CD4-positive, CD25-positive, alpha-beta regulatory T cell (primary cell): ENCODE measurements around the gene ZP3. TPM values are rescaled to one million over a fixed set of nuclear protein-coding genes. Genes with fewer than 3 reads are reported as not detected.
"Not testable (repeated sequence)": the region's sequence is repeated elsewhere in the genome, so short reads cannot be mapped to it uniquely, and the experiment has no call there.

Source experiments
- ATAC-seq, 2 donors: fragments of 150-1000 bp; cut with Tn5 transposase; one replicate each; pipeline ENCODE4 v1.10.0; 2021; ENCODE audit warnings: low read depth in 2 of 2, moderate number of reproducible peaks in 2 of 2, moderate library complexity in 1 of 2
- DNase-seq, 3 donors: peaks; one replicate each; pipeline versions ENCODE4 v3.0.0 to v3.0.0-alpha.2; 2012 to 2022; ENCODE audit warnings: mixed read lengths in 1 of 3
- H3K27ac ChIP-seq: one replicate; pipeline ENCODE4 v1.7.0; 2013; ENCODE audit warnings: mild to moderate bottlenecking, low read length; ENCODE audit not compliant: insufficient read depth, poor library complexity, severe bottlenecking
- H3K27me3 ChIP-seq: one replicate; pipeline ENCODE4 v1.7.0; 2013; ENCODE audit warnings: low read length; ENCODE audit not compliant: control insufficient read depth, insufficient read depth
- H3K36me3 ChIP-seq: one replicate; pipeline ENCODE4 v1.7.0; 2013; ENCODE audit warnings: mild to moderate bottlenecking, low read length, moderate library complexity; ENCODE audit not compliant: control insufficient read depth, insufficient read depth
- H3K4me1 ChIP-seq: 2 replicates; pipeline ENCODE4 v1.7.0; 2013; ENCODE audit warnings: mild to moderate bottlenecking, low read length; ENCODE audit not compliant: insufficient read depth, control insufficient read depth, poor library complexity, severe bottlenecking
- H3K4me3 ChIP-seq: one replicate; pipeline ENCODE4 v1.7.0; 2013; ENCODE audit warnings: low read depth, mild to moderate bottlenecking, low read length, moderate library complexity
- H3K9me3 ChIP-seq, 2 experiments: 1 replicate in 1 of 2; 2 replicates in 1 of 2; pipeline ENCODE4 v1.7.0; 2013; ENCODE audit warnings: low read length in 2 of 2, mild to moderate bottlenecking in 1 of 2, moderate library complexity in 1 of 2; ENCODE audit not compliant: control insufficient read depth in 2 of 2
- H3K27ac Mint-ChIP-seq, 3 donors: one replicate each; pipeline ENCODE4 v1.8.0; 2020 to 2022; ENCODE audit warnings: mild to moderate bottlenecking in 3 of 3, mixed read lengths in 3 of 3, moderate library complexity in 2 of 3
- H3K27me3 Mint-ChIP-seq: one replicate; pipeline ENCODE4 v1.8.0; 2022; ENCODE audit warnings: mild to moderate bottlenecking, mixed read lengths
- H3K36me3 Mint-ChIP-seq: one replicate; pipeline ENCODE4 v1.8.0; 2020; ENCODE audit warnings: mixed read lengths
- H3K4me1 Mint-ChIP-seq, 4 donors: one replicate each; pipeline ENCODE4 v1.8.0; 2020 to 2022; ENCODE audit warnings: mixed read lengths in 4 of 4, mild to moderate bottlenecking in 1 of 4
- H3K4me3 Mint-ChIP-seq, 4 donors: one replicate each; pipeline ENCODE4 v1.8.0; 2020 to 2022; ENCODE audit warnings: mild to moderate bottlenecking in 4 of 4, mixed read lengths in 4 of 4, moderate library complexity in 3 of 4
- H3K9me3 Mint-ChIP-seq, 7 donors: one replicate each; pipeline ENCODE4 v1.8.0; 2020 to 2022; ENCODE audit warnings: mixed read lengths in 7 of 7, mild to moderate bottlenecking in 3 of 7, moderate library complexity in 2 of 7
- polyA plus RNA-seq, 4 donors: library from polyadenylated mRNA; unstranded; fragments of 300-500 nt; fragmentation: Illumina TruSeq; gene quantifications; one replicate each; pipeline ENCODE4 v1.2.3, GENCODE V29; 2021
- total RNA-seq: library from RNA; stranded (reverse); gene quantifications from one replicate; pipeline ENCODE4 v1.2.3, GENCODE V29; 2022

Gene ZP3
- total and polyA plus RNA-seq, 5 donors from 2014 or later, result 1.6 to 4.4 (median 2.6) TPM

DNA sequence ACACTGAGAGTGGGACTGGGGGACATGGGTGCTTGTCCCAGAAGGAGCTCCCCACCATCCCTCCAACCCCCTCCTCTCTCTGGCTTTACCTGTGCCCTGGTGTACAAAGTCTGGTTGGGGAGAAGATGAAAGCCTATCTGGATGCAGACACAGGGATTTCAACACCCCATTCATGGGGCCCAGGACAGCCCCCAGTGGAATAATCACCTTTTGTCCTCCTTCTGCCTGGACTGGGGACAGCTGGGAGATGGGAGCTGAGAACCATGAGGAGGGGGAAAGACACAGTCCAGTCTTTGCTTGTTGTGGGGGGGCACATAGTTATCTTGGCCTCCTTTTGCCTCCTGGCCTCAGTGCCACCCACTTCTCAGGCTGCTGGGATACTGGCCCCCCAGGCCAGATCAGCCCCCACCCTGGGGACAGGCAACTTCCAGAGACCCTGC is 16.6 kb upstream of the ZP3 start:
- no peak for ATAC-seq
- Mint-ChIP-seq H3K36me3 (peaks cover 3% of the 10 kb centered on the region), H3K4me3 (no peak overlapping the region), H3K27ac (peak overlapping the region in 1 of 3 donors; percentile 43), H3K27me3 (peaks cover 6% of the 10 kb centered on the region), H3K4me1 (no peaks in the 10 kb centered on the region), H3K9me3 (peaks cover 0 to 4% (median 0%) of the 10 kb centered on the region in 7 donors)
- Histone ChIP-seq H3K4me1 (no peaks in the 10 kb centered on the region), H3K36me3 (no peaks in the 10 kb centered on the region), H3K27ac (no peak overlapping the region), H3K4me3 (no peak overlapping the region), H3K27me3 (no peaks in the 10 kb centered on the region), H3K9me3 (no peaks in the 10 kb centered on the region)
- no peak for DNase-seq

DNA sequence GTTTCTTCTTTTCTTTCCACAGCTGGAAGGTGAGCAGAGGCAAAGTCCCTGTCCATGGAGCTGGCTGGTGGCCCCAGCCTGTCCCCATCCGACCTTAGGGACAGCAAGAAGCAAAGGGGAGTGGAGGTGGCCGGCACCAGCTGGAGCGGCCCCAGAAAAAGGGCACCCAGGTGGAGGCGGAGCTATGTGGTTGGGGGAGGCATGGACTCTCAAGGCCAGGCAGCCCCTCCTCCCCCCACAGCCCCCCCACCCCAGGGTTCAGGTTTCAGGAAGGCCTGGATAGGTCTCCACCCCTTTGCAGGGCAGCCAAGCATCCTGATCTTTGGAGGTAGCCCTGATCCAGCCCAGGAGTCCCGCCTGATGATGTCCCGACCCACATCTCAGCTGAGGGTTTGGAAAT is 15.2 kb upstream of the ZP3 start, which contains the start of gene SSC4D:
SSC4D (minus strand) TSS at position 161 of the 400 bp plus-strand sequence. CDS start 5,258 bp downstream, outside the sequence.
- H3K9me3 Mint-ChIP-seq, result peaks cover 0 to 2% (median 0%) of the 10 kb centered on the region in 7 donors
- H3K9me3 ChIP-seq, result no peaks in the 10 kb centered on the region
- peak within 1 kb of the TSS in 1 of 3 donors; percentile 72 for H3K27ac Mint-ChIP-seq
- H3K4me1 Mint-ChIP-seq, result no peaks in the 10 kb centered on the region
- peaks cover 6% of the 10 kb centered on the region for H3K27me3 Mint-ChIP-seq
- ATAC-seq, result no peak
- H3K36me3 ChIP-seq, result no peaks in the 10 kb centered on the region
- H3K27me3 ChIP-seq, result no peaks in the 10 kb centered on the region
- no peak within 1 kb of the TSS for H3K4me3 Mint-ChIP-seq
- no peaks in the 10 kb centered on the region for H3K4me1 ChIP-seq
- no peak within 1 kb of the TSS for H3K4me3 ChIP-seq
- DNase-seq, result no peak
- H3K36me3 Mint-ChIP-seq, result peaks cover 3% of the 10 kb centered on the region
- H3K27ac ChIP-seq, result no peak within 1 kb of the TSS

DNA sequence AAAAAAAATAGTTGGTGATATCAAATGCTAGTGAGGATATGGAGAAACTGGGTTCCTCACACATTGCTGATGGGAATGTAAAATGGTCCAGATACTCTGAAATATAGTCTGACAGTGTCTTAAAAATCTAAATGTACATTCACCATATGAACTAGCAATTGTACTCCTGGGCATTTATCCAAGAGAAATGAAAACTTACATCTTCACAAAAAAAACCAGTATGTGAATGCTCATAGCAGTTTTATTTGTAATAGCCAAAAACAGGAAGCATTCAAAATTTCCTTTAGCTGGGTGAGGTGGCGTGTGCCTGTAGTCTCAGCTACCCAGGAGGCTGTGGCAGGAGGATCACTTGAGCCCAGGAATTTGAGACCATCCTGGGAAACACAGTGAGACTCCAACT is 13.1 kb upstream of the ZP3 start:
- H3K4me3 Mint-ChIP-seq, result no peak overlapping the region
- DNase-seq, result no peak

DNA sequence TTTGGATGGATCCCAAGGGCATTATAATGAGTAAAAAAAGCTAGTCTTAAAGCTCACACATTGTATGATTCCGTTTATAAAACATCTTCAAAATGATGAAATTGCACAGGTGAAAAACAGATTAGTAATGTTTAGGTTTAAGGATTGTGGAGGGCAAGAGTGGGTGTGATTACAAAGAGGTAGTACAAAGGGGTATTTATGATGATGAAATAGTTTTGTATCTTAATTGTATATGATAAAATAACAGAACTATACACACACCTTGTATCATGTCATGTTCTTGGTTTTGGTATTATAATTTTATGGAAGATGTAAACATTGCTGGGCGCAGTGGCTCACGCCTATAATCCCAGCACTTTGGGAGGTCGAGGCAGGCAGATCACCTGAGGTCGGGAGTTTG is 12.5 kb upstream of the ZP3 start:
- Histone ChIP-seq H3K4me3 (no peak overlapping the region), H3K27ac (no peak overlapping the region), H3K9me3 (no peaks in the 10 kb centered on the region), H3K27me3 (no peaks in the 10 kb centered on the region), H3K4me1 (no peaks in the 10 kb centered on the region), H3K36me3 (no peaks in the 10 kb centered on the region)
- peaks cover 0 to 2% (median 0%) of the 10 kb centered on the region in 7 donors for H3K9me3 Mint-ChIP-seq
- H3K36me3 Mint-ChIP-seq, result peaks cover 3% of the 10 kb centered on the region
- DNase-seq (no peak), ATAC-seq (no peak)
- no peak overlapping the region for H3K4me3 Mint-ChIP-seq
- no peaks in the 10 kb centered on the region for H3K4me1 Mint-ChIP-seq
- peaks cover 6% of the 10 kb centered on the region for H3K27me3 Mint-ChIP-seq
- H3K27ac Mint-ChIP-seq, result no peak overlapping the region

More for the DNA sequence above, 13.1 kb upstream of the ZP3 start:
- H3K4me1 Mint-ChIP-seq, result no peaks in the 10 kb centered on the region
- no peak for ATAC-seq
- Histone ChIP-seq H3K36me3 (no peaks in the 10 kb centered on the region), H3K27ac (no peak overlapping the region), H3K27me3 (no peaks in the 10 kb centered on the region), H3K4me3 (no peak overlapping the region), H3K9me3 (no peaks in the 10 kb centered on the region), H3K4me1 (no peaks in the 10 kb centered on the region)
- H3K27me3 Mint-ChIP-seq, result peaks cover 6% of the 10 kb centered on the region
- H3K36me3 Mint-ChIP-seq, result peaks cover 3% of the 10 kb centered on the region
- H3K9me3 Mint-ChIP-seq, result peaks cover 0 to 2% (median 0%) of the 10 kb centered on the region in 7 donors
- no peak overlapping the region for H3K27ac Mint-ChIP-seq

DNA sequence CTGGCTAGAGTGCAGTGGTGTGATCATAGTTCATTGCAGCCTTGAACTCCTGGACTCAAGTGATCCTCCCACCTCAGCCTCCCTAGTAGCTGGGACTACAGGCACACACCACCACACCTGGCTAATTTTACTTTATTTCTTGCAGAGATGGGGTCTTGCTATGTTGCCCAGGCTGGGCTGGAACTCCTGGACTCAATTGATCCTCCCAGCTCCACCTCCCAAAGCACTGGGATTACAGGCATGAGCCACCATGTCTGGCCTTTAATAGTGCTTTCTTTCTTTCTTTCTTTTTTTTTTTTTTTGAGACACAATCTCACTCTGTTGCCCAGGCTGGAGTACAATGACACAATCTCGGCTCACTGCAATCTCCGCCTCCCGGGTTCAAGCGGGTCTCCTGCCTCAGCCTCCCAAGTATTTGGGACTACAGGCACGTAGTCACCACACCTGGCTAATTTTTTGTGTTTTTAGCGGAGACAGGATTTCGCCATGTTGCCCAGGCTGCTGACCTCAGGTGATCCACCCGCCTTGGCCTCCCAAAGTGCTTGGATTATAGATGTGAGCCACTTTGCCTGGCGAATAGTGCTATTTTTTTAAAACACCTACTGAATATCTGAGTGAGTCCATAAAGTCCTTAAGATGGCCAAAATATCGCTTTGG is 7.0 kb upstream of the ZP3 start:
- H3K27ac Mint-ChIP-seq, H3K4me3 ChIP-seq, H3K36me3 ChIP-seq, DNase-seq, H3K9me3 ChIP-seq, H3K4me1 ChIP-seq, H3K4me3 Mint-ChIP-seq, H3K27me3 ChIP-seq, H3K4me1 Mint-ChIP-seq, H3K36me3 Mint-ChIP-seq, H3K9me3 Mint-ChIP-seq, H3K27ac ChIP-seq, ATAC-seq: not testable (repeated sequence)
- H3K27me3 Mint-ChIP-seq, result peaks cover 24% of the 10 kb centered on the region

DNA sequence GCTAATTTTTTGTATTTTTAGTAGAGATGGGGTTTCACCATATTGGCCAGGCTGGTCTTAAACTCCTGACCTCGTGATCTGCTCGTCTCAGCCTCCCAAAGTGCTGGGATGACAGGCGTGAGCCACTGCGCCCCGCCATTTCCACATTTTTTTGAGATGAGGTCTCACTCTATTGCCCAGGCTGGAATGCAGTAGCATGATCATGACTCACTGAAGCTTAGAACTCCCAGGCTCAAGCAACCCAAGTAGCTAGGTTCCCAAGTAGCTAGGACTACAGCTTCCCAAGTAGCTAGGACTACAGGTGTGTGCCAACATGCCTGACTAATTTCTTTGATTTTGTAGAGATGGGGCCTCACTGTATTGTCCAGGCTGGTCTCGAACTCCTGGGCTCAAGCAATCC is 3.7 kb upstream of the ZP3 start:
- not testable (repeated sequence) for H3K4me1 ChIP-seq, H3K4me3 Mint-ChIP-seq, H3K36me3 ChIP-seq, H3K27ac Mint-ChIP-seq, H3K9me3 ChIP-seq, H3K4me3 ChIP-seq, DNase-seq, H3K4me1 Mint-ChIP-seq, H3K27me3 ChIP-seq, H3K9me3 Mint-ChIP-seq, H3K27ac ChIP-seq, H3K36me3 Mint-ChIP-seq, ATAC-seq
- H3K27me3 Mint-ChIP-seq, result peaks cover 34% of the 10 kb centered on the region

DNA sequence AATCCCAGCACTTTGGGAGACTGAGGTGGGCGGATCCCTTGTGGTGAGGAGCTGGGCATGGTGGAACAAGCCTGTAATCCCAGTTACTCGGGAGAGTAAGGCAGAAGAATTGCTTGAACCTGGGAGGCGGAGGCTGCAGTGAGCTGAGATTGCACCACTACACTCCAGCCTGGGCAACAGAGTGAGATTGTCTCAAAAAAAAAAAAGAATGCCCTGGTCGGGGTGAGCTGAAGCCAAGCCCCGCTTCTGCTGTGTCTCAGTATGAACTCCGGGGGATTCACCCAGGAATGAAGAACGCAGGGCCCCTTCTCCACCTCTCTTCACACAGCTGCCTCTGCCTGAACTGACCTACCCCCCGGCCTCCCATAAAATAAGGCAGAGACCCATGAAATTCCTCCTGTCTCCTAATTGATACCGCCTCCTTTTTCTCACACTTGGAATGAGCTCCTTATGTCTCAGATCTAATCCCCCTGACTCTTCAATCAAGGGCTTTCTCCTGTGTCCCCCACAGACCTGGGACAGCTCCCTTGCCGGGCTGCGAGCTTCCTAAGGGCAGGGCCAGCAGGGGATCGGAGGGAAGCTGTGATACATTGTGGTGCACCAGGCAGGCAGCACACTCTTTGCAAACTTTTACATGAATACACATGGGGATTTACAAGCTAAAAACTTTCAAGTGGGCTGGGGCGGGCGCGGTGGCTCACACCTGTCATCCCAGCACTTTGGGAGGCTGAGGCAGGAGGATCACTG is 911 bp upstream of the ZP3 start:
- H3K27ac ChIP-seq, result no peak overlapping the region
- no peaks in the 10 kb centered on the region for H3K4me1 ChIP-seq
- ATAC-seq, result no peak
- H3K9me3 Mint-ChIP-seq, result peaks cover 0 to 1% (median 0%) of the 10 kb centered on the region in 7 donors
- no peaks in the 10 kb centered on the region for H3K4me1 Mint-ChIP-seq
- H3K4me3 Mint-ChIP-seq, result no peak overlapping the region
- no peaks in the 10 kb centered on the region for H3K36me3 ChIP-seq
- no peaks in the 10 kb centered on the region for H3K36me3 Mint-ChIP-seq
- H3K27ac Mint-ChIP-seq, result peak overlapping the region in 1 of 3 donors; percentile 58
- no peak overlapping the region for H3K4me3 ChIP-seq
- peaks cover 34% of the 10 kb centered on the region for H3K27me3 Mint-ChIP-seq
- no peak for DNase-seq
- H3K27me3 ChIP-seq, result peaks cover 1% of the 10 kb centered on the region
- H3K9me3 ChIP-seq, result no peaks in the 10 kb centered on the region
